ENCODE data around the gene NEURL4.

The NEURL4 gene

DNA sequence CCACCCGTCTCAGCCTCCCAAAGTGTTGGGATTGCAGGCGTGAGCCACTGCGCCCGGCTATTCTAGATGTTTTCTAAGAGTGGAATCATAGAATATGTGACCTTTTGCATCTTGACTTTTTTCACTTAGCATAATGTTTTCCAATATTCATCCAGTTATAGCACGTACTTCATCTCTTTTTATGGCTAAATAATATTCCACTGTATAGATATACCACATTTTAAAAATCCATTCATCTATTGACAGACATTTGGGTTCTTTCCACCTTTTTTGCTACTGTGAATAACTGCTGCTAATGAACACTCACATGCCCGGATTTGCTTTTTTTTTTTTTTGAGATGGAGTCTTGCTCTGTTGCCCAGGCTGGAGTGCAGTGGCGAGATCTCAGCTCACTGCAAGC lies 25.0 kb downstream of the NEURL4 start:
- no peak for DNase-seq (ENCODE audit: low read depth in 2 of 2)

DNA sequence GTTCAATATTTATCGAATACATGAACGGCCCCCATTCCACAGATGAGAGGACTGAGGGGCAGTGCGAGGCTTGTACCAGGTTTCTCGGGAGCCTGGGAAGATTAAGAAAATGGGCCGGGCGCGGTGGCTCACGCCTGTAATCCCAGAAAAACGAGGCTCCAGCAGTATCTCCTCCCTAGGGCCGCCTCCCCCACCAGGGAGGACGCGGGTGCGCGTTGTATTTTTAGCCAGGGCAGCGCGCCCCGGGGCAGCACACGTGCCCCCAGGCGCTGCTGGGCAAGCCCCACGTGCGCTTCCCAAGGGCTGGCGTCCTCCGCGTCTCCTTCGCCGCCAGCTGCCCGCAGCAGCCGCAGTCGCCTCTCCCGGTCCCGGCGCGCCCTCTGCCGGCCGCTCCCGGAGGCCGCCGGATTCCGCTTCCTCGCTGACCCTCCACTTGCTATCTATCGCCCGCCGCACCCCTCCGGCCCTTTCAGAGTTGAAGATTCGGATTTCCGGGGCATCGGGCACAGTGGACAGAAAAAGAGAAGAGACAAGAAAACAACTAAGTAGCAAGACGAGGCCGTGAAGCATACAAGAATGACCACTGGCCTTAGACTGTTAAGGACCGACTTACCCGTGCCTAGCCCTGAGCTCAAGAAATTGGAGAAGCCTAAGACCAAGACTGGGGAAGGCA lies 32.8 kb downstream of the NEURL4 start:
- peak in 1 of 2 experiments; percentile 36 for DNase-seq (ENCODE audit: low read depth in 2 of 2)

- DNase-seq (ENCODE audit: low read depth in 2 of 2) = no peak
These were observed 33.6 kb downstream of the NEURL4 start for GRCh38 chr17:7295230-7296180.

GRCh38 chr17:7294614-7295153 lies 34.5 kb downstream of the NEURL4 start, which contains the start of gene YBX2:
TSS of gene YBX2 (minus strand) at chr17:7294639. CDS start at chr17:7294500, 139 bp downstream.
- DNase-seq (ENCODE audit: low read depth in 2 of 2) = no peak

DNA sequence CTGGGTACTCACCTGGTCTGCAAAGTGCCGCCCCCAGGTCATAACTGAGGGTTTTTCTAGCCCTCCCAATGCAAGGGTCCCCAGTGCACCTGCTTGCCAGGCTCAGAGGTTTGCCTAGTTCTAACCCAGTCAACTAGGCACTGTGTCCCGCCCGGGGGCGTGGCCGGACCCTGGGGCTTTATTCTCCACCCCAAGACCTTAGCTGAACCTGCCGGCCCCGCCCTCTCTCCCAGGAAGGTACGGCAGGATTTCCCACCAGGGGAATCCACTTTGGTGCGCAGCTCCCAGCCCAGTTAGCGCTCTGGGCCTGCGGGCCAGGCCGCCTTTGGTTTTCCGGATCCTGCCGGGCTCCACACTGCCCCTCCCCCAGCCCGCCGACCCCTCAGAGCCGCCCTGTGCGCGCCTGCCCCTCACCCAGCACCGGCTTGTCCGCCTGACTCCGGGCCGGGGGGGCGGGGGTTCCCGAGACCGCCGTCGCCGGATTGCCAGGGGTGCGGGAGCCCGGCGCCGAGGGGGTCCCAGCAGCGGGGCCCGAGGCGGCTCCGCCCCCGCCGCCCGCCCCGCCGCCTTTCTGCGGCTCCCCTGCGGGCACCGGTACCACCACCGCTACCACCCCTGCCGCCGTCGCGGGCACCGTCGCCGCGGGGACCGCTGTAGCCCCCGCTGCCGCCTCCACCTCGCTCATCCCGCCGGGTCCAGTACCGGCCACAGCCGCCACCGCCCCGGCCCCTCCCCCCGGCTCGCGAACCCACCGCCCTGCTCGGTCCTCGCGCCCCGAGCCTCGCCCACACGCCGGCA lies 35.1 kb downstream of the NEURL4 start:
- DNase-seq (ENCODE audit: low read depth in 2 of 2) = no peak

- DNase-seq (ENCODE audit: low read depth in 2 of 2) = no peak
These were observed 36.0 kb downstream of the NEURL4 start for GRCh38 chr17:7293159-7293558.

- no peak for DNase-seq (ENCODE audit: low read depth in 2 of 2)
These were observed 36.4 kb downstream of the NEURL4 start for GRCh38 chr17:7292729-7293128.

- no peak for DNase-seq (ENCODE audit: low read depth in 2 of 2)
These were observed 36.9 kb downstream of the NEURL4 start for GRCh38 chr17:7292194-7292593.

DNA sequence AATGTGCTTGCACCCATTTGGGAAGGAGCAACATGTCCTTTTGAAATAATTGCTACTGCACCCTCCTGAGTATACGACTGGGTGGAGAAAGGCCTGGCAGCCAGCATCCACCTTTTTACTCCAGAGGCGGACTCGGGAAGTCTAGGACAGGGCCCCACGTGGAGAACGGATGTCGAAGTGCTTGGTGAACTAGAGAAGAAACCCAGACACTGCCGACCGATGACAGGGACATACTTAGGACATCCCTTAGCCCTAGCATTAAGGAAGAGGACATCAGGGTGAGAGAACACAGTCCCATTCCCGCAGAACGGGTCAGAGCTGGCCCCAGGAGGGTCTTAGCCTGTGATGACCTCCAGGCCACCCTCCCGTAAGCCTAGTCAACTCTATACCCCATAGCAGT lies 38.5 kb downstream of the NEURL4 start:
- no peak for DNase-seq (ENCODE audit: low read depth in 2 of 2)

- DNase-seq (ENCODE audit: low read depth in 2 of 2) = no peak
These were observed 39.0 kb downstream of the NEURL4 start for GRCh38 chr17:7290166-7290565.

- no peak for DNase-seq (ENCODE audit: low read depth in 2 of 2)
These were observed 39.7 kb downstream of the NEURL4 start for GRCh38 chr17:7289256-7290032.

DNA sequence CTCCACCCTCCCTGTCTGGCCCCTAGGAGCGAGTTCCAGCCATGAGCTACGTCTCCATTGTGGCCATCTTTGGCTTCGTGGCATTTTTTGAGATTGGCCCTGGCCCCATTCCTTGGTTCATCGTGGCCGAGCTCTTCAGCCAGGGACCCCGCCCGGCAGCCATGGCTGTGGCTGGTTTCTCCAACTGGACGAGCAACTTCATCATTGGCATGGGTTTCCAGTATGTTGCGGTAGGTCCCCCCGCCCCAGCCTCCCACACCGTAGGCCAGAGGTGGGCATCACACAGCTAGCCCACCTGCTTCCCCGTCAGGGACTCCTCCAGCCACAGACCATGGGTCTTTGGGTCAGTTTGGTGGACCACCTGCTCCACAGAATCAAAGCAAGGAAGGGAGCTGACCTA lies 43.5 kb downstream of the NEURL4 start:
- no peak for DNase-seq (ENCODE audit: low read depth in 2 of 2)

- no peak for DNase-seq (ENCODE audit: low read depth in 2 of 2)
These were observed 44.2 kb downstream of the NEURL4 start for GRCh38 chr17:7284911-7285310.

GRCh38 chr17:7283471-7284216 lies 45.5 kb downstream of the NEURL4 start:
- DNase-seq (ENCODE audit: low read depth in 2 of 2) = no peak

DNA sequence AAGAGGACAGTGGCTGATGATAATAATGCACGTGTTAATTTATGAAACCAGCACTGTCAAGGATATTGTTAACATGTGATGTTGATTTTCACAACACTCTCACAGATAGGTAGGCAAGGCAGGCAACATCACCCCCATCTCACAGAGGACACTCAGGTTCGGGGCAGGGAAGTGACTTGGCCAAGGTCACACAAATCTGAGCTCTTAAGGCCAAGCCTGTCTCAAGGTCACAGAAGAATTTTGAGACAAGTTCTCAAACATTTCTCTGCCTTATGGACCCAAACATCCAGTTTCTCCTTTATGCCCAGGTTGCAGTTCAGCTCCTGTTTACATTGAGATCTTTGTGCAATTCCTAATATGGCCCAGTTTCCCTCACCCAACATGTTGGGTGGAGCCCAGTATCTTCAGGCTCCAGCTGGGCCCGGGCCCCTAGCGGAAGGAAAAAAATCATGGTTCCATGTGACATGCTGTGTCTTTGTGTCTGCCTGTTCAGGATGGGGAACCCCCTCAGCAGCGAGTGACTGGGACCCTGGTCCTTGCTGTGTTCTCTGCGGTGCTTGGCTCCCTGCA lies 46.3 kb downstream of the NEURL4 start:
- DNase-seq (ENCODE audit: low read depth in 2 of 2) = no peak

DNA sequence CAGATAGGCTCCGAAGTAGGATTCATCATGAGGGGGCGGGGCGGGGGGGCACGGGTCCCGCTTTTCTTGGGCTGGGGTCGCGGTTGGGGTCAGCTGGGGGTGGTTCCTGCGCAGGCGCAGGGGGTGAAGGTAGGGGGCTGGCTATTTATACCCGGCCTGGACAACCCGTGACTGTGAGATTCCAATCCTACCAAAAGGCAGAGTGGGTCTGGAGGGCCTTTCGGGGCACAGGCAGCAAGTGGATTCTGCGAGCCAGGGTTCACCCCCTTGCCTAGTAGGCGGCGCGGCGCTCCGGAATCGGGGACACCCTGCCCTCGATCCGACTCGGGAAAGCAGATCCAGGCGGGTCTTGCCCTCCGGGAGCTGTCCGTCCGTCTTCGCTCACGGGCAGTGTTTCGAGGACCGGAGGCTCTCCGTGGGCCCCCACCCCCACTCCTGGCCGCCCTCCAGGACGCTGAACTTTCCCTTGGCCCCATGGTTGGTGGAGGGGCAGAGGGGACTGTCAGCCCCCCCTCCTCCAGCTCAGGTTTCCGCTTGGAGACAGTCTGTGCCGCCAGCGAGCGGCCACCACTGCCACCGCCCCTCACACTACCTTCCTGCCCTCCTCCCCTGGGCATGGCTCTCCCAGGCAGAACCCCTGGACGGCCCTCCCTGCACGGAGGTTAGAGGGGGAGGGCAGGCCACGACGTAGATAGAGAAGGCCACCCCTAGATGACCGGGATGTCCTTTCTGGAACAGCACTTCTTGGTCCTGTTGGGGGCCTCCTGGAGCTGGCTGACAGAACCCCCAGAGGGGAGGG lies 47.0 kb downstream of the NEURL4 start:
- DNase-seq (ENCODE audit: low read depth in 2 of 2) = no peak

GRCh38 chr17:7281074-7281952 lies 47.8 kb downstream of the NEURL4 start, which contains the start of gene SLC2A4:
TSS of gene SLC2A4 (plus strand) at chr17:7281718. CDS start at chr17:7281935, 217 bp downstream.
- peak; percentile 79 for DNase-seq (ENCODE audit: low read depth in 2 of 2)

GRCh38 chr17:7280519-7281073 lies 48.5 kb downstream of the NEURL4 start:
- DNase-seq (ENCODE audit: low read depth in 2 of 2) = peak; percentile 20

Measured in fibroblast of skin of left biceps (primary cell).